H9 (cell line): ENCODE measurements around the gene MAPKAP1. TPM values are rescaled to one million over a fixed set of nuclear protein-coding genes. Genes with fewer than 3 reads are reported as not detected.

Experiments
- DNase-seq: peaks from one replicate; pipeline ENCODE4 v3.0.0-alpha.2; 2017
- H2AFZ ChIP-seq: one replicate; pipeline ENCODE4 v1.6.1; 2013; ENCODE audit warnings: mild to moderate bottlenecking, low read length, control low read depth, moderate library complexity
- H2AK5ac ChIP-seq: 2 replicates; pipeline ENCODE4 v1.6.1; 2013; ENCODE audit warnings: low read length, control low read depth, mixed read lengths; ENCODE audit not compliant: insufficient read length
- H2BK120ac ChIP-seq: one replicate; pipeline ENCODE4 v1.6.1; 2013; ENCODE audit warnings: low read depth, mild to moderate bottlenecking, low read length, control low read depth, inconsistent platforms; ENCODE audit not compliant: poor library complexity, severe bottlenecking
- H2BK12ac ChIP-seq: 2 replicates; pipeline ENCODE4 v1.6.1; 2013; ENCODE audit warnings: low read length, control low read depth, mixed read lengths, low read depth; ENCODE audit not compliant: insufficient read length
- H2BK15ac ChIP-seq: 2 replicates; pipeline ENCODE4 v1.6.1; 2013; ENCODE audit warnings: low read depth, low read length, control low read depth
- H2BK20ac ChIP-seq: one replicate; pipeline ENCODE4 v1.6.1; 2013; ENCODE audit warnings: low read depth, mild to moderate bottlenecking, low read length, control low read depth, inconsistent platforms; ENCODE audit not compliant: poor library complexity, severe bottlenecking
- H2BK5ac ChIP-seq: 2 replicates; pipeline ENCODE4 v1.6.1; 2013; ENCODE audit warnings: low read length, control low read depth, mixed read lengths; ENCODE audit not compliant: insufficient read length
- H3K14ac ChIP-seq: 2 replicates; pipeline ENCODE4 v1.6.1; 2013; ENCODE audit warnings: low read length, control low read depth; ENCODE audit not compliant: insufficient read depth
- H3K18ac ChIP-seq: 2 replicates; pipeline ENCODE4 v1.6.1; 2013; ENCODE audit warnings: low read depth, mild to moderate bottlenecking, mixed read lengths, low read length, control low read depth; ENCODE audit not compliant: insufficient read length
- H3K23ac ChIP-seq: 2 replicates; pipeline ENCODE4 v1.6.1; 2013; ENCODE audit warnings: low read length, control low read depth, mixed read lengths, low read depth; ENCODE audit not compliant: insufficient read length
- H3K23me2 ChIP-seq: 2 replicates; pipeline ENCODE4 v1.6.1; 2013; ENCODE audit warnings: low read depth, mild to moderate bottlenecking, mixed read lengths, low read length, control low read depth; ENCODE audit not compliant: insufficient read length, poor library complexity, severe bottlenecking
- H3K27ac ChIP-seq: 2 replicates; pipeline ENCODE4 v1.5.1; 2013; ENCODE audit warnings: low read length, control low read depth, mixed read lengths, low read depth; ENCODE audit not compliant: insufficient read length
- H3K27me3 ChIP-seq: 2 replicates; pipeline ENCODE4 v1.6.1; 2013; ENCODE audit warnings: low read length, control low read depth, inconsistent platforms; ENCODE audit not compliant: insufficient read depth
- H3K4ac ChIP-seq: 2 replicates; pipeline ENCODE4 v1.6.1; 2013; ENCODE audit warnings: low read depth, mild to moderate bottlenecking, control low read depth, inconsistent platforms, low read length, moderate library complexity
- H3K4me1 ChIP-seq: 2 replicates; pipeline ENCODE4 v1.6.1; 2013; ENCODE audit warnings: low read length, control low read depth, inconsistent platforms; ENCODE audit not compliant: insufficient read depth
- H3K4me2 ChIP-seq: 2 replicates; pipeline ENCODE4 v1.6.1; 2013; ENCODE audit warnings: low read length, control low read depth, mixed read lengths; ENCODE audit not compliant: insufficient read length, insufficient read depth
- H3K56ac ChIP-seq: 2 replicates; pipeline ENCODE4 v1.6.1; 2013; ENCODE audit warnings: low read depth, mild to moderate bottlenecking, mixed read lengths, low read length, control low read depth; ENCODE audit not compliant: insufficient read length
- H3K79me1 ChIP-seq: 2 replicates; pipeline ENCODE4 v1.6.1; 2013; ENCODE audit warnings: low read depth, mild to moderate bottlenecking, moderate library complexity, low read length, control low read depth, inconsistent platforms; ENCODE audit not compliant: insufficient read depth, poor library complexity, severe bottlenecking
- H3K79me2 ChIP-seq: 2 replicates; pipeline ENCODE4 v1.6.1; 2013; ENCODE audit warnings: low read length, control low read depth, inconsistent platforms; ENCODE audit not compliant: insufficient read depth
- H3K9ac ChIP-seq: 2 replicates; pipeline ENCODE4 v1.6.1; 2013; ENCODE audit warnings: low read length, control low read depth, mixed read lengths; ENCODE audit not compliant: insufficient read length; ENCODE audit errors: extremely low read depth
- H3K9me3 ChIP-seq: one replicate; pipeline ENCODE4 v1.6.1; 2013; ENCODE audit warnings: low read depth, low read length, inconsistent platforms; ENCODE audit not compliant: control insufficient read depth
- H3T11ph ChIP-seq: one replicate; pipeline ENCODE4 v1.6.1; 2013; ENCODE audit warnings: mild to moderate bottlenecking, low read length, control low read depth, inconsistent platforms
- H4K20me1 ChIP-seq: one replicate; pipeline ENCODE4 v1.6.1; 2013; ENCODE audit not compliant: control insufficient read depth, insufficient read length, insufficient read depth
- H4K5ac ChIP-seq: 2 replicates; pipeline ENCODE4 v1.6.1; 2013; ENCODE audit warnings: low read depth, mild to moderate bottlenecking, mixed read lengths, low read length, control low read depth; ENCODE audit not compliant: insufficient read length
- H4K8ac ChIP-seq: replicated peaks from 2 replicates; pipeline ENCODE4 v1.6.1; 2013; ENCODE audit warnings: low read length, control low read depth, mixed read lengths, low read depth; ENCODE audit not compliant: insufficient read length
- H4K91ac ChIP-seq: 2 replicates; pipeline ENCODE4 v1.6.1; 2013; ENCODE audit warnings: low read depth, mild to moderate bottlenecking, moderate library complexity, mixed read lengths, low read length, control low read depth; ENCODE audit not compliant: insufficient read length
- H3K27ac Mint-ChIP-seq, 3 experiments: 2 replicates in 2 of 3; 3 replicates in 1 of 3; pipeline ENCODE4 v1.8.0; 2020 to 2021; ENCODE audit warnings: mixed read lengths in 3 of 3, mild to moderate bottlenecking in 1 of 3, moderate library complexity in 1 of 3
- H3K27me3 Mint-ChIP-seq: 2 replicates; pipeline ENCODE4 v1.8.0; 2021; ENCODE audit warnings: low read depth, mild to moderate bottlenecking, moderate library complexity, mixed read lengths
- H3K36me3 Mint-ChIP-seq, 3 experiments: 2 replicates in 2 of 3; 3 replicates in 1 of 3; pipeline ENCODE4 v1.8.0; 2020 to 2021; ENCODE audit warnings: low read depth in 3 of 3, mixed read lengths in 3 of 3; ENCODE audit not compliant: insufficient read depth in 1 of 3
- H3K4me1 Mint-ChIP-seq, 2 experiments: 2 replicates each; pipeline ENCODE4 v1.8.0; 2020; ENCODE audit warnings: mixed read lengths in 2 of 2
- H3K4me3 Mint-ChIP-seq, 2 experiments: 2 replicates in 1 of 2; 3 replicates in 1 of 2; pipeline ENCODE4 v1.8.0; 2020 to 2021; ENCODE audit warnings: mild to moderate bottlenecking in 2 of 2, mixed read lengths in 2 of 2, moderate library complexity in 1 of 2
- H3K9me3 Mint-ChIP-seq, 2 experiments: 2 replicates in 1 of 2; 3 replicates in 1 of 2; pipeline ENCODE4 v1.8.0; 2020; ENCODE audit warnings: mild to moderate bottlenecking in 2 of 2, mixed read lengths in 2 of 2, moderate library complexity in 1 of 2
- CTCF ChIP-seq: fragments of 200-600 bp; sonication (generic); conservative IDR thresholded peaks from 3 replicates; pipeline ENCODE4 v1.8.0; 2021; ENCODE audit warnings: antibody characterized with exemption, mild to moderate bottlenecking
- WGBS: extraction: QIAGEN DNeasy Blood & Tissue Kit; methylation state at CpG from one replicate; pipeline ENCODE4 v1.1.7; 2013; ENCODE audit warnings: missing lambda C conversion rate, low lambda C conversion rate, mixed read lengths; ENCODE audit not compliant: insufficient read length; ENCODE audit errors: extremely low coverage; 5-methylcytosine and 5-hydroxymethylcytosine counted together
- total RNA-seq: library from RNA; stranded (reverse); gene quantifications from 2 replicates; pipeline ENCODE4 v1.2.1, GENCODE V29; 2021

The MAPKAP1 gene
- total RNA-seq, 1 experiment from 2014 or later, result 97.0 TPM

GRCh38 chr9:125659954-125660353 is 47.1 kb downstream of the MAPKAP1 start:
- no peaks in the 10 kb centered on the region for H3K27me3 Mint-ChIP-seq
- H3K18ac ChIP-seq, result no peak overlapping the region
- no peak for DNase-seq
- no peak overlapping the region for H3K27ac ChIP-seq
- no peak overlapping the region for H2BK12ac ChIP-seq
- H4K8ac ChIP-seq, result no peak overlapping the region
- no peak overlapping the region for H3K27ac Mint-ChIP-seq
- H2BK120ac ChIP-seq, result no peak overlapping the region
- no peak overlapping the region for H3K4ac ChIP-seq
- H3K4me3 Mint-ChIP-seq, result no peak overlapping the region
- H3K23me2 ChIP-seq, result no peaks in the 10 kb centered on the region
- H2BK15ac ChIP-seq, result no peak overlapping the region
- no peak for TF ChIP-seq CTCF
- WGBS, result no CpG with 5 or more reads among the region's 4 CpGs
- no peak overlapping the region for H2BK20ac ChIP-seq
- no peak overlapping the region for H4K91ac ChIP-seq
- H3K56ac ChIP-seq, result no peak overlapping the region
- no peak overlapping the region for H4K5ac ChIP-seq
- no peak overlapping the region for H3K14ac ChIP-seq
- no peaks in the 10 kb centered on the region for H4K20me1 ChIP-seq
- no peak overlapping the region for H3K9ac ChIP-seq
- H2AK5ac ChIP-seq, result no peak overlapping the region
- H3K36me3 Mint-ChIP-seq, result peaks cover 4 to 11% (median 10%) of the 10 kb centered on the region in 3 experiments; a peak in 6 of 7 replicates
- H3K4me1 ChIP-seq, result peaks cover 4% of the 10 kb centered on the region; the same call in 1 of the 2 replicates
- H2AFZ ChIP-seq, result no peak overlapping the region
- H3K79me1 ChIP-seq, result no peaks in the 10 kb centered on the region
- no peak overlapping the region for H3T11ph ChIP-seq
- H2BK5ac ChIP-seq, result no peak overlapping the region
- H3K9me3 ChIP-seq, result no peaks in the 10 kb centered on the region
- no peak overlapping the region for H3K23ac ChIP-seq
- H3K79me2 ChIP-seq, result no peaks in the 10 kb centered on the region
- no peak overlapping the region for H3K4me2 ChIP-seq
- peaks cover 0 to 4% of the 10 kb centered on the region in 2 experiments; a peak in 1 of 5 replicates for H3K9me3 Mint-ChIP-seq
- H3K27me3 ChIP-seq, result no peaks in the 10 kb centered on the region
- H3K4me1 Mint-ChIP-seq, result peaks cover 28 to 30% of the 10 kb centered on the region in 2 experiments
